Esophagus squamous epithelium (tissue), 4 donors: Measurements from ENCODE around the gene CNOT1.
"Not testable (repeated sequence)": the region's sequence is repeated elsewhere in the genome, so short reads cannot be mapped to it uniquely, and the experiment has no call there.

Source experiments
- CTCF ChIP-seq, 6 experiments: fragments of 450-650 bp in 4 of 6; fragments of 200-600 bp in 2 of 6; sonication (generic) in 2 of 6; IDR thresholded peaks; one replicate each; pipeline ENCODE4 v1.5.1; 2016 to 2019; ENCODE audit warnings: antibody characterized with exemption in 6 of 6, mild to moderate bottlenecking in 4 of 6, moderate library complexity in 4 of 6
- POLR2A ChIP-seq, 4 donors: fragments of 450-650 bp; IDR thresholded peaks; one replicate each; pipeline ENCODE4 v1.6.1; 2017; ENCODE audit warnings: antibody characterized with exemption in 4 of 4, mild to moderate bottlenecking in 4 of 4, moderate library complexity in 3 of 4

- TF ChIP-seq POLR2A, CTCF (IDR thresholded peaks at IDR 0.05): not testable (repeated sequence)
Measured at GRCh38 chr16:58612965-58613364, 16.7 kb downstream of the CNOT1 start.
